ENCODE measurements around the gene FSIP1.

DNA sequence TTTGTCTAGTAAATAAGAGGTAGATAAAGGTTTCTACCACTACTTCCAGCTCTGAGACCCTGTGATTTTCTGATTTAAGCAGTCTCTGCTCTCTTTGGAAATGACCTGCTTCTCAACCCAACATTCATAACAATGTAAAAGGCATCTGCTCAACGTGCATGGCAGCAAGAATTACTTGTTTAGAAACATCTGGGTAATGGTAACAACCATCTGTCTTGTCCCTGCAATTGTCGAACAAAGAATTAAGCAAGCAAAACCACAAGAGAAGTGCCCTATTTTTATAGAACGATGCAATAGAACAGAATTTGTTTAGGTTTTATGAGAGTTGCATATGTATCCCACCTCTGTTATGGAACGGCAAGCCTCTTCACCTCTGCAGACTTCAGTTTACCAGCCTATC lies 7.1 kb upstream of the FSIP1 start:
- TF ChIP-seq GATA2 (IDR thresholded peaks at IDR 0.05; ENCODE audit: low read depth, low read length): no peak
- no peak for TF ChIP-seq GATA3 (IDR thresholded peaks at IDR 0.05; ENCODE audit: low read depth, low read length)
